Activated T-cell treated with anti-CD3 and anti-CD28 coated beads, Interleukin-2, amount 50 U/mL, for 72 hours (primary cell): ENCODE results near the gene DTNA. TPM values are rescaled to one million over a fixed set of nuclear protein-coding genes. Genes with fewer than 3 reads are reported as not detected.
A peak's percentile ranks its signal among the peaks of the same experiment; 100 is the strongest.

ENCODE experiments used
- ATAC-seq, 2 donors: fragments of 150-1000 bp; cut with Tn5 transposase; replicated peaks in 1 of 2; 2 replicates each; pipeline ENCODE4 v1.10.0; 2021; ENCODE audit warnings: moderate library complexity in 2 of 2, mild to moderate bottlenecking in 1 of 2
- DNase-seq, 2 donors: peaks; one replicate each; pipeline ENCODE4 v3.0.0; 2021 to 2022; ENCODE audit warnings: mixed read lengths in 1 of 2
- H3K27ac Mint-ChIP-seq: one replicate; pipeline ENCODE4 v1.8.0; 2022; ENCODE audit warnings: mild to moderate bottlenecking, moderate library complexity, mixed read lengths
- H3K27me3 Mint-ChIP-seq: one replicate; pipeline ENCODE4 v1.8.0; 2022; ENCODE audit warnings: low read depth, mixed read lengths
- H3K36me3 Mint-ChIP-seq, 2 donors: one replicate each; pipeline ENCODE4 v1.8.0; 2022; ENCODE audit warnings: mixed read lengths in 2 of 2, mild to moderate bottlenecking in 1 of 2; ENCODE audit not compliant: insufficient read depth in 2 of 2
- H3K4me1 Mint-ChIP-seq: one replicate; pipeline ENCODE4 v1.8.0; 2022; ENCODE audit warnings: low read depth, mixed read lengths
- H3K4me3 Mint-ChIP-seq, 2 donors: one replicate each; pipeline ENCODE4 v1.8.0; 2022; ENCODE audit warnings: mild to moderate bottlenecking in 2 of 2, mixed read lengths in 2 of 2, moderate library complexity in 2 of 2
- H3K9me3 Mint-ChIP-seq, 2 donors: one replicate each; pipeline ENCODE4 v1.8.0; 2022; ENCODE audit warnings: mixed read lengths in 2 of 2
- total RNA-seq, 2 donors: library from RNA; stranded (reverse); gene quantifications; one replicate each; pipeline ENCODE4 v1.2.3, GENCODE V29; 2022

Gene DTNA
- total RNA-seq, 2 donors from 2014 or later = 0.56 to 0.84 TPM

DNA sequence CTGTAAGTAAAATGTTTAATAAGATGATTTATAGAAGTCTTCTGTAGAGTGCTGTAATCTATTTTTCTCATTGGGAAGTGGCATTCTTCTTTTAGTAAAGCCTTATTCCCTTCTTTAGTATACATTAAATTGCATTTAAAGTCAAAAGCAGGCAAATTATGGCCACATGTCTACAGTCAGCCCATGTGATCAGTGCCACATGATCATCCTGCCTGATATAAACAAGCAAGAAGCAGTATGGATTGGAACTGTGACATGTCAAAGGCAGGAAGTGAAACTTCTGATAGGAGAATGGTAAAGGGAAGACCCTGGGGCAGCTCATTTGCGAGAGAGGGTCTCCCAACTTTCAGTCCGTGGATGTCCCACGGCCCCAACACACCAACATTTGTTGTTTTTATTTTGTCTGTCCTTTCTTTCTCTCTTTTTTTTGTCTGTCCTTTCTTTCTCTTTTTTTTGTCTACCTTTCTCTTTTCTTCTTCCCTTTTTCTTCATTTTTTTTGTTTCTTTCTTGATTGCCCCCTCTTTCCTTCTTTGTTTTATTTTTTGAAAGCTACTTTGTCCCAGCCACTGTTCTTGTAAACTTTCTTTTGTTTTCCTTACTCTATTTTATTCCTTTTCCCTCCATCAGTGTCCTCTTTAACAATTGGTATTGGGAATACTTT is 154.9 kb downstream of the DTNA start:
- H3K36me3 Mint-ChIP-seq = peaks cover 4% of the 10 kb centered on the region in 2 donors
- peaks cover 70% of the 10 kb centered on the region for H3K4me1 Mint-ChIP-seq
- peaks cover 2 to 3% of the 10 kb centered on the region in 2 donors for H3K9me3 Mint-ChIP-seq
- DNase-seq = no peak
- no peaks in the 10 kb centered on the region for H3K27me3 Mint-ChIP-seq
- H3K4me3 Mint-ChIP-seq = peak overlapping the region; percentile 2 to 56
- H3K27ac Mint-ChIP-seq = peak overlapping the region; percentile 96
- no peak for ATAC-seq

DNA sequence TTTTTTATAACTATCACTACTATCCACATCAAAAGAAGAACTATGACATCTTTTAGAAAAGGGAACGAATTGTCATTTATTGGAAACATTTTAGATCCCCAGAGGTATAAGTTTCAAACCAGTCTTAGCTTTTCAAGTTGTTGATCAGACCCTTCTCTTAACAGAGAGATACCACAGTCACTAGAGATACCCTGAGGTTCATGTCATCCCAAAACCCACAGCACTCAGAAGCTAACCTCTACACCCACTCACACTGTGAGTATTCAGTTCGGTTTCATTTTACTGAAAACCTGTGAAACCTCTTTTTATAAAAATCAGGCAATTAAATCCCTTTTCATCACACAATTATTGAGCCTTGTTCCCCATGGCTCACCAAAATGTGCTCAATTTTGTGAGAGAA is 156.2 kb downstream of the DTNA start:
- Mint-ChIP-seq H3K4me1 (peaks cover 63% of the 10 kb centered on the region), H3K27ac (peak overlapping the region; percentile 96), H3K27me3 (no peaks in the 10 kb centered on the region), H3K4me3 (peak overlapping the region; percentile 59 to 76), H3K9me3 (peaks cover 2 to 3% of the 10 kb centered on the region in 2 donors), H3K36me3 (peaks cover 3 to 4% of the 10 kb centered on the region in 2 donors)
- DNase-seq = peak; percentile 37 to 56
- ATAC-seq = peak; percentile 98

DNA sequence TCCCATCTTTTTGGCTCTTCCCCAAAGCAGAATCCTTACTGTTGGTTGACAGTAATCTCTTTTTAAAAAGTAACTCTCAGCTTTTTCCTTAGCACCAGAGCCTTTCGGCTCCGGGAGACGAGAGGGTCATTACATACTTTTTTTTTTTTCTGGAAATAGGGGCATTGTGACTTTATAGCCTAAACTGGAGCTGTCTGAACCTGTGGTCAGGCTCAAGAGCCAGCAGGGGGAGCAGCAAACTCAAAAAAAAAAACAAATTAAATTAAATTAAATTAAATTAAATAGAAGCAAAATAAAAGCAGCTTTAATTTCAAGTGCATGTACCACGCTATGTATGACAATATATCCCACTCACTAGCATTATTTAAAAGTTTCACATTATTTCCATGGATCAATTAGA is 156.6 kb downstream of the DTNA start:
- Mint-ChIP-seq H3K27ac (peak overlapping the region; percentile 96), H3K36me3 (peaks cover 3 to 4% of the 10 kb centered on the region in 2 donors), H3K9me3 (peaks cover 2 to 3% of the 10 kb centered on the region in 2 donors), H3K4me3 (peak overlapping the region; percentile 59 to 76), H3K27me3 (no peaks in the 10 kb centered on the region), H3K4me1 (peaks cover 63% of the 10 kb centered on the region)
- ATAC-seq (peak; percentile 23 to 41), DNase-seq (no peak)

DNA sequence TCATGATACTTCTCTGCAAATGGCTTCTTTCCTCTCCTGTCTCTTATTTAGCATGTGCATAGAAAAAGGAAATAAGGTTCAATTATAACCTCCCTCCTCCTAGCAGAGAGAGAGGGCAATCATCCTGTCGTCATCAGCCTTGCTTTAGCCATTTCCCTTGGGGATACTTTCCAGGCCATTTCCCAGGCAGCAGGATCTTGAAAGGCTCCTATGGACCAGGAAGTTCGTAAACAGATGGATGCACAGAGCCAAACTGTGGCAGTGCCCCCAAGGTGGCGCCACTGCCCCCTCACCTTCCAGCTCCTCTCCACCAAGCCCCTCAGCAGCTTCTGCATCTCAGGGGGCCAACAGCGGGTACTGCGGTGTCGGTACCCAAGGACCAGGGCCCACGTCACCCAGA is 157.4 kb downstream of the DTNA start:
- peaks cover 3 to 4% of the 10 kb centered on the region in 2 donors for H3K36me3 Mint-ChIP-seq
- ATAC-seq = no peak
- H3K9me3 Mint-ChIP-seq = peaks cover 2 to 3% of the 10 kb centered on the region in 2 donors
- H3K4me1 Mint-ChIP-seq = peaks cover 61% of the 10 kb centered on the region
- no peak overlapping the region for H3K27ac Mint-ChIP-seq
- H3K4me3 Mint-ChIP-seq = no peak overlapping the region
- DNase-seq = no peak
- H3K27me3 Mint-ChIP-seq = no peaks in the 10 kb centered on the region

DNA sequence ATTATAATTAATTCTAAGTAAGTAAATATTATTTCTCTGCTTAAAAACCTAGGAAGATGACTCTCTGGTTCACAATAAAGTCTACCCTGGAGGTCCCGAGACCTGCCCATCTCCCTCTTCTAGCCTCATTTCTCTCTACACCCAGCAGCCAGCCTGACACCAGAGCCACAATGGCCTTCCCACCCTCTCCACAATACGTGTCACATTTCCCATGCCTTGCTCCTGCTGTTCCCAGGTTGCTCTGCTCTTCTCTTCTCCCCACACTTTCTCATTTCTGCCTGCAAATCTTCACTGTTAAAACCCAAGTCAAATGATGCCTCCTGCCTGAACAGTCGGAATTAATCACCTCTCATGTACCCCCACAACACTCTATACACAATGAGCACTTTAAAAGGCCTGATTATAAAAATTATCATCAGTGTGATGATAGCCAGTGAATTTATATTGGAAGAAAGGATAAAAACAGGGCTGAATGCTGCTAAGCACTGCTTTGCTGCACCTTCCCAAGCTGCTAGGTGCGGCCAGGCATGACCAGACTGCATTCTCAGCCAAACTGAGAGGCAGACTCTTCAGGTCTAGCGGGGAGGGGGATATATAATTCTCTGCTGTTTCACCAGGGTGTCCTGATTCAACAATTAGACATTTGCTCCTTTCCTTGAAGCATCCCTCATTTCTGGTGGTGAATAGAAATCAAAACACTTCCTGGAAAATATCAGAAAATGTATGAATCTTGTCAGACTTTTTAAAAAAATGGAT is 160.6 kb downstream of the DTNA start:
- Mint-ChIP-seq H3K4me1 (peaks cover 34% of the 10 kb centered on the region), H3K36me3 (no peaks in the 10 kb centered on the region), H3K4me3 (no peak overlapping the region), H3K27me3 (peaks cover 7% of the 10 kb centered on the region), H3K27ac (no peak overlapping the region), H3K9me3 (no peaks in the 10 kb centered on the region)
- ATAC-seq (no peak), DNase-seq (no peak)

DNA sequence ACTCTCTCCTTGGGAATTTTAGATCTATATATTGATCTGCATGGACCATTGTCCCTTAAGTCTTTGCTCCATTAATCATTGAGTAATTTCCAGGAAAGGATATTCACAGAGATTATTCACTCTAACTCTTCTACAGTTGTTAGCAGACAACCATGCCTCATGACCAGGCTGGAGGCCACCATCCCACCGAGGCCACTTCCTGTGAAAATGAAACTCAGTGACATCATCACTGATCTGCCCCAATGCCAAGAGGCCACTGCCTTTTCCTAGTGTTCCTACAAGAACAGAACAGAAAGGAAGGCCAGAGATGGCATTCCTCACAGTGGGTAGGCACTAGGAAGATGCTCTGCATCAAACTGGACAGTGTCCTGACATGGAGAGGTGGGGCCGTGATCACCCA is 161.3 kb downstream of the DTNA start:
- H3K36me3 Mint-ChIP-seq = no peaks in the 10 kb centered on the region
- H3K4me1 Mint-ChIP-seq = peaks cover 27% of the 10 kb centered on the region
- H3K27me3 Mint-ChIP-seq = peaks cover 14% of the 10 kb centered on the region
- DNase-seq = no peak
- ATAC-seq = peak in 1 of 2 donors; percentile 32
- peaks cover 0 to 2% of the 10 kb centered on the region in 2 donors for H3K9me3 Mint-ChIP-seq
- H3K4me3 Mint-ChIP-seq = no peak overlapping the region
- H3K27ac Mint-ChIP-seq = no peak overlapping the region

DNA sequence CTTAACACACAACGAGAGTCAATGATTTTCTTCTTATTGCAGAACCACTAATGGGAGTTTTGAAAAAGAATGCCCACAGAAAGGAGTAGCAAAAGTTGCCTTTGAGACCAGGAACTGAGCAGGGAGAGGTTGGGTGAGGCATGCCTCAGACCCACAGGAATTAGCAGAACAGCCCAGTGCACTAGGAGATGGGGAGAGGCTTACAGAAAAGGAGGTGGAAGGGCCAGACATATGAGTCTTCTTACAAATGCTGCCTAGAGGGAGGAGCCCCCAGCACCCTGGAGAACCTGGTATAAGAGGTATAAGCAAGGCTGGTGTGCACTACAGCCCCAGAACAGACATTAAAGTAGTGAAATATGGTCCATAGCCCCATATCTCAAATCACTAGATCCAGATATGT is 162.0 kb downstream of the DTNA start:
- no peak overlapping the region for H3K27ac Mint-ChIP-seq

DNA sequence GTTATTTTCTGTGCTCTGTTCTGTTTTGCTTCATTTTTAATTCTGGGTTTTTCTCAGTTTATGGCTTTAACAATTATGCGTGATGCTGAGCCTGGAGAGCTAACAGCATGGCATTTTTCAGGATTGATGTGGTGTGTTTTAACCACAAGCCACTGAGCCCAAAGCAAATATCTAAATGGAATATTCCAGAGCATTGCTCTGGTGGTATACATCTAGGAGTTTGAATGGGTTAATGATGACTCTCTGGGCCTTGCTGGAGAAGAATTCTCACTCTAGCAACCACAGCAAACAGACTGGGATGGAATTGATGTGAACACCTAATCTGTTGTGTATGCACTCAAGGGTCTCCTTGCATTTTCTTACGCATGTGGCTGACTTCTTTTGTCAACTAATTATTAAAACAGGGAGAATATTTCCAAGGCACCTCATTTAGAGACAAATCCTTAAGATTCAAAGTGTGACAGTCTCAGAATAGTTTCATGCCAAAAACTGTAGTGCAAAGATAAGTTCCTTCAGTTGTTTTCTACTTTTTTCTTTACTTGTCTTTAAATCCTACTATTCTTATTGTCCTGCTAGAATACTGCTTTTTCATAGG is 164.0 kb downstream of the DTNA start:
- ATAC-seq = no peak
- Mint-ChIP-seq H3K27me3 (peaks cover 14% of the 10 kb centered on the region), H3K27ac (no peak overlapping the region), H3K9me3 (peaks cover 0 to 2% of the 10 kb centered on the region in 2 donors), H3K4me1 (peaks cover 13% of the 10 kb centered on the region), H3K4me3 (no peak overlapping the region), H3K36me3 (no peaks in the 10 kb centered on the region)
- no peak for DNase-seq

More for the DNA sequence above, 162.0 kb downstream of the DTNA start:
- ATAC-seq (no peak), DNase-seq (no peak)
- Mint-ChIP-seq H3K27me3 (peaks cover 14% of the 10 kb centered on the region), H3K4me1 (peaks cover 21% of the 10 kb centered on the region), H3K9me3 (peaks cover 0 to 2% of the 10 kb centered on the region in 2 donors), H3K36me3 (no peaks in the 10 kb centered on the region), H3K4me3 (no peak overlapping the region)

DNA sequence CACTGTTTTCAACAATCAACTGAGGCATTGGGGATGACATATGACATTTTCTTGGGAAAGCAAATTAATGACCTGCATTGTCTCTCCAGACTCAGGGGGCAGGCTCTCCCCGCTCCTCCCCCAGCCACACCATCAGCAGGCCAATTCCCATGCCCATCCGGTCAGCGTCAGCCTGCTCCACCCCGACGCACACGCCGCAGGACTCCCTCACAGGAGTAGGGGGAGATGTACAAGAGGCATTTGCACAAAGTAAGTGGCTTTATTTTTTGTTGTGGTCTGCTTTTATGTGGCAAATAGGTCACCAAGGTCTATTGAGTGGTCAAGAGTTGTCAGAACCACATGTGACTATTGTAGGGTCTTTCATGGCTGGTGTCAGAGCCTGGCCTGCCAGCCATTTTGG is 165.1 kb downstream of the DTNA start:
- peaks cover 0 to 2% of the 10 kb centered on the region in 2 donors for H3K9me3 Mint-ChIP-seq
- peaks cover 14% of the 10 kb centered on the region for H3K27me3 Mint-ChIP-seq
- no peak for DNase-seq
- no peaks in the 10 kb centered on the region for H3K36me3 Mint-ChIP-seq
- no peak overlapping the region for H3K27ac Mint-ChIP-seq
- peaks cover 13% of the 10 kb centered on the region for H3K4me1 Mint-ChIP-seq
- H3K4me3 Mint-ChIP-seq = no peak overlapping the region
- no peak for ATAC-seq

DNA sequence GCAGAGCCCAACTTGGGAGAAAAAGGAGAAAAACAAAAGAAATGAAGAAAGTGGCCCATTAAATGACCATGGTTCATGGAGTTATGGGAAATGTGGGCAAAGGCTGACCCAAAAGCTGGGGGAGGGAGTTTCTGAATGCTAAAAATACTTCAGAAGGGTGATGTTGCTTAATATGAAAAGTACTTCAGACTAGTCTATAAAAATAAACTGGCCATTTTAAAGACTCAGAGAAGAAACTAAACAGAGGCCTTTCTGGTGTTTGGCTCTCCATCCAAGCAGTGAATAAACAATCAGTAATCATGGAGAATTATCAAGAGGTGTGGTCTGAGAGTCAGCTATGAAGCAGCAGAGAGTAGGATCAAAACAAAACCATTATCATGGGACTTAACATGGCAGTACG is 170.3 kb downstream of the DTNA start:
- DNase-seq (no peak), ATAC-seq (no peak)
- Mint-ChIP-seq H3K27ac (no peak overlapping the region), H3K9me3 (peaks cover 0 to 2% of the 10 kb centered on the region in 2 donors), H3K4me3 (no peak overlapping the region), H3K27me3 (peaks cover 7% of the 10 kb centered on the region), H3K4me1 (no peaks in the 10 kb centered on the region), H3K36me3 (no peaks in the 10 kb centered on the region)

DNA sequence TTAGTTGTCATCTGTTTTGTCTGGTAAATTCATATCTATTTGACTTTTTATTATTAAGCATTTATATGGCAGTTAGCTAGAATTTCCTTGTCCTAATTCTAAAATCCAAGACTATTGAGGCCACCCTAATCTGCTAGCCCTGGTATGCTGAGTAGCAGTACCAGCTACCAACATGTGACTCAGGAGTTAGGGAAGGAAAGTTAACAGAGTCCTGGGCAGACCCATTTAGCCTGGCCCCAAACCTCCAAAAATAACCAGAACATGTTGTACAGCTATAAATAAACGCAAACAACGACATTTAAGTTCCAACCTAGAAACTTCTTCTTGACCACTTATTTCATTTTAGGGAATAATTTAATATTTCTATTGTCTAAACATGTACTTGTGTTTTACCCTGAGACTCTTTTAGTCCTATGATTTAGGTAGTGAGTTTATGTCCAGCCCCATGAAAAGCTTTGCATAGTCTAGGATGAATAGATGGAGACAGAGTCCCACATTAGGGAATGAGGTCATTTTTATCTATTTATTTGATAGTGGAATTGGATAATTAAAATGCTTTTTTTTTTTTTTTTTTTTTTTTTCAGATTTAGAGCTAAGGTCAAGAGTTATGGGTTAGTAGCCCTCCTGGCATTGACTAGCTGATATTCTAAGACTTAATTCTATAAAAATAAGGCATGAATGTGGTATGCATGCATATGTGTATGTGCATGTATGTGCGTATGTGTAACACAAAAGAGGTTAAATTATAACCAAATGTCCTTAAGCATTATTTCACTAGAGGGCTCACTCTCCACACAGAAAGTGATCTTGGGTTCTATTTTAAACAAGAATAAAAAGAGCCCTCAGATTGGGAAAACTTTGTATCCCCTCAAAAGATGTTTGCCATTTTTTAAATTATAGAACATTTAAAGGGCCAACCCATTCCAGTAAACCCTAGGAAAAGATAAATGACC is 171.1 kb downstream of the DTNA start:
- ATAC-seq = no peak
- Mint-ChIP-seq H3K27me3 (peaks cover 3% of the 10 kb centered on the region), H3K4me1 (no peaks in the 10 kb centered on the region), H3K9me3 (no peaks in the 10 kb centered on the region), H3K4me3 (no peak overlapping the region), H3K27ac (no peak overlapping the region), H3K36me3 (no peaks in the 10 kb centered on the region)
- no peak for DNase-seq

DNA sequence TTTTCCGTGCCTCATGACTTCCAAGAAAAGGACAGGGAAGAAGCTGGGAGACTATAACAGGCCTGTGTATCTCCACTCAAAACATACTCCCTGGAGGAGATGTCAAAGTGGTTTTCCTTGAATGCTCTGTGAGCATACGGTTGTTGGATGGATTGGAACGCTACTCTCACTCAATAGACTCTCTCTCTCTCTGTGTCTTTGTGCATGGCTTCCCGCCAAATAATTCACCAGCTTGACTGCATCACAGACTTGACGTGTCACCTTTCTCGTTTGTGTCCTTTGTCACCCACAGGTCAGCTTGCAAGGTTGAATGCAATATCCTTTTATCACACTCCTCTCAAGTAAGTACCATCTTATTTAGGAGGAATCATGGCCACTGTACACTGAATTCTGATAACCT is 174.3 kb downstream of the DTNA start:
- H3K4me1 Mint-ChIP-seq = no peaks in the 10 kb centered on the region
- H3K27ac Mint-ChIP-seq = no peak overlapping the region
- ATAC-seq (no peak), DNase-seq (no peak)
- H3K4me3 Mint-ChIP-seq = no peak overlapping the region
- no peaks in the 10 kb centered on the region for H3K36me3 Mint-ChIP-seq
- H3K27me3 Mint-ChIP-seq = no peaks in the 10 kb centered on the region
- no peaks in the 10 kb centered on the region for H3K9me3 Mint-ChIP-seq
